GM19324 (cell line): Measurements from ENCODE around the gene IFITM10.
"Not testable (repeated sequence)": the region's sequence is repeated elsewhere in the genome, so short reads cannot be mapped to it uniquely, and the experiment has no call there.

Source experiments
- ATAC-seq: cut with Tn5 transposase; IDR thresholded peaks from one replicate; pipeline ENCODE4 v1.9.1; 2021; ENCODE audit warnings: mild to moderate bottlenecking, moderate library complexity; ENCODE audit not compliant: unreplicated experiment, low FRiP score

Gene IFITM10

DNA sequence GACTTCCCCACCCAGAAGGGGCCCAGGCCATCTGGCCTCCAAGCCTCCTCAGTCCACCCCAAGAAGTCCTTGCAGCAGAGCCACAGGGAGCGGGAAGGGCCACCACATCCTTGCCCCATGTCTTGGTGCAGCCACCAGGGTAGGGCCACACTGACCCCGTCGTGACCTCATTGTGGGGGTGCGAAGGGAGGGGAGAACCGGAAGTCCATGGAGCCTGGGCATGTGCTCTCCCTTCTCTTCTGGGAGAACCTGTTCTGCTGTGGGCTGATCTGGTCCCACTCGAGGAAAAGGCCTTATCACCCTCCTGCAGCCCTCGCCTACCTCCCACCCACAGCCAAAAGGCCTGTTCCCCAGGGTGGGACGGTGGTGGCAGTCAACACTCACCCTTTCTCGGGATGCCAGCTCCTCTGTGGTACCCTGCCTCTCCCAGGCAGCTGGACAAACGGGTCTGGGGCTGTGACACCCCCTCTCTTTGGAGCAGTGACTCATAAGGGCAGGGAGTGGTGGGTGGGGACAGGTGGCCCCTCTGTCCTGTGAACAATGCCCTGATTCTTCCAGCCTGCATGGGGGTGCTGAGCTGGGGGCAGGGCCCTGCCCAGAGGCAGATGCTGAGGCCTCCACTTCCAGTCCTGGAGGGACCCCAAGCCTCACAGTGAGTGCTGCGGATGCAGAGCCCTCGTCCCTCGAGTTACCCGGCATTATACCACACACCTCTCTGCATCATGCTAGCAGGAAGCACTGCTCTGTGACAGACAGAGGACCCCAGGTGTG is 27.9 kb upstream of the IFITM10 start:
- ATAC-seq: no peak

GRCh38 chr11:1777737-1778136 is 27.3 kb upstream of the IFITM10 start:
- ATAC-seq: no peak

GRCh38 chr11:1776944-1777715 is 26.7 kb upstream of the IFITM10 start:
- ATAC-seq: no peak

DNA sequence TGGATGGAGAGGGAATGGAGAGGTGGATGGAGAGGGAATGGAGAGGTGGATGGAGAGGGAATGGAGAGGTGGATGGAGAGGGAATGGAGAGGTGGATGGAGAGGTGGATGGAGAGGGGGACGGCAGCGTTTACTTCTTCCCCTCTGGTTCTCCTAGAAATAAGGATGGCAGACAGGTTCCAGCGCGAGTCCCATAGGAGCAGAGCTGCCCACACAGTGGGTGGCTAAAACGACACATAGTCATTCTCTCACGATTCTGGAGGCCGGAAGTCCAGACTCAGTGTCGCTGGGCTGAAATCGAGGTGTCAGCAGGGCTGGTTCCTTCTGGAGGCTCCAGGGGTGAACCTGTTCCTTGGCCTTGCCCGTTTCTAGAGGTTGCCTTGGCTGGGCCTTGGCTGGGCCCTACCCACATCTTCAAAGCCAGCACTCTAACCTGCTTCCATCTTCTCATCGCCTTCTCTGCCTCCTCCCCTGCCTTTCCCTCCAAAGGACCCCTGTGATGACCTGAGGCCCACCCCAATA is 26.0 kb upstream of the IFITM10 start:
- ATAC-seq: no peak

DNA sequence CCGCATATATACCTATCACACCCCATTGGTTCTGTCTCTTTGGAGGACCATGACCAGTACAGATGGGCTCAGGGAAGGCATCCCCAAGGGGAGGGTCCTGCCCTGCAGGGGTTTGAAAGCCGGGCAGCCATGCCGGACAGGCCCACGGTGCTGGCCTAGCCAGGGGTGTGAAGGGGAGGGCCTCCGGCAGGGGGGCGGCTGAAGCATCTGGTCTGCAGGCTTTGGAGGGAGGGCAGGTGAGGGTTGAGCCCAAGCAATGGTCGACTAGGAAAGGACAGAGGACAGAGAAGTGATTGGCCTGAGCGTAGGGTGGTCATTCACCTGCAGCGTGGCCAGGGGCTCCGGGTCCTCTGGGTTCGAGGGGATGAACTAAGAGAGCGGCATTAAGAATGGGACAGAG is 24.5 kb upstream of the IFITM10 start:
- no peak for ATAC-seq

GRCh38 chr11:1773994-1774550 is 23.7 kb upstream of the IFITM10 start:
- no peak for ATAC-seq

GRCh38 chr11:1773131-1773993 is 23.0 kb upstream of the IFITM10 start:
- no peak for ATAC-seq

GRCh38 chr11:1772270-1773130 is 22.1 kb upstream of the IFITM10 start:
- ATAC-seq: no peak

DNA sequence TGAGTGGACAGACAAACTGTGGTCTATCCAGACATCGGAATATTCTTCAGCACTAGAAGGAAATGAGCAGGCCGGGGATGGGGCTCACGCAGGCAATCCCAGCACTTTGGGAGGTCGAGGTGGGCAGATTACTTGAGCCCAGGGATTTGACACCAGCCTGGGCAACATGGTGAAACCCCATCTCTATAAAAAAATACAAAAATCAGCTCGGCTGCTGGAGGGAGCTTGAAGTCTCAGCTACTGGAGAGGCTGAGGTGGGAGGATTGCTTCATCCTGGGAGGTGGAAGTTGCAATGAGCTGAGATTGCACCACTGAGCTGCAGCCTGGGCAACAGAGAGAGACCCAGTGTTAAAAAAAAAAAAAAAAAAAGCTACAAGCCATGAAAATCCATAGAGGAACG is 21.3 kb upstream of the IFITM10 start:
- ATAC-seq: no peak

GRCh38 chr11:1771273-1771672 is 20.9 kb upstream of the IFITM10 start:
- ATAC-seq: no peak

DNA sequence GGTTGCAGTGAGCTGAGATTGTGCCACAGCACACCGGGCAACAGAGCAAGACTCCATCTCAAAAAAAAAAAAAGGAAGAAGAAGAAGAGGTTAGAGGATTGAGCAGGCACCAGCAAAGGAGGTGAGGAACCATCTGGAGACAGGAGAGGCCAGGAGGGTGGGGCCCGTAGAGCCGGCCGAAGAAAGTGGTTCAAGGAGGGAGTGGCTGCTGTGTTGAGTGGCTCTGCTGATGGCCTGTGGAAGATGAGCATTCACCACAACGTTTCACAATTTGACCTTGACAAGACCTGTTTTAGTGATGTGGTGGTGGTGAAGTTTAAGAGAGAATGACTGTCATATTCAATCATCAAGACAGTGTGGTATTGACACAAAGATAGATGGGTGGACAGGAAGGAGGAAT is 20.1 kb upstream of the IFITM10 start:
- no peak for ATAC-seq

DNA sequence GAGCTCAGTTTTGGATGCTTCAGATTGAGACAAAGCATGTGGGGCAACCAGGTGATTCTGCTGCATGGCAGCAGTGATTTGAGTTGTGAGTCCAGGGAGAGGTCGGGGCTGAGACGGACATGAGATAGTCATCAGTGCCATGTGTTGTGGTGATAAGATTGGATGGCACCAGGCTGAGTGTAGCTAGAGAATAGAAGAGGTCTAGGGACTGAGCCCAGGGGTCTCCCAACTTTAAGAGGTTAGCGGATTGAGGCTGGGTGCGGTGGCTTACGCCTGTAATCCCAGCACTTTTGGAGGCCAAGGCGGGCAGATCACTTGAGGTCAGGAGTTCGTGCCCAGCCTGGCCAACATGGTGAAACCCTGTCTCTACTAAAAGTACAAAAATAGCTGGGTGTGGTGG is 19.7 kb upstream of the IFITM10 start:
- no peak for ATAC-seq

DNA sequence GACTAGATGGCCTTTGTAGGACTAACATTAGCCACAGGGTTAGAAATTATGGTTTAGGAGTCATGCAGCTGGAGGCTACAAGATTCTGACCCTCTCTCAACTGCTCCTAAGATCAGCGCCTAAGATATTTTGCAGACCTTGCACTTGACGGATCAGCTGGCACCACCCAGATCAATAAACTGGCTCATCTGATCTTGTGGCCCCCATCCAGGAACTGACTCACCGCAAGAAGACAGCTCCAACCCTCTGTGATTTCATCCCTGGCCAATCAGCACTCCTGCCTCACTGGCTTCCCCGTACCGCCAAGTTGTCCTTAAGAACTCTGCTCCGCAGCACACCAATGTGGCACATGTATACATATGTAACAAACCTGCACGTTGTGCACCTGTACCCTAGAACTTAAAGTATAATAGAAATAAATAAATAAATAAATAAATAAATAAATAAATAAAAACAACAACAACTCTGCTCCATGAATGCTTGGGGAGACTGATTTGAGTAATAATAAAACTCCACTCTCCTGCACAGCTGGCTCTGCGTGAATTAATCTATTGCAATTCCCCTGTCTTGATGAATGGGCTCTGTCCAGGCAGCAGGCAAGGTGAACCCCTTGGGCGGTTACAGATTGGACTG is 19.0 kb upstream of the IFITM10 start:
- not testable (repeated sequence) for ATAC-seq

DNA sequence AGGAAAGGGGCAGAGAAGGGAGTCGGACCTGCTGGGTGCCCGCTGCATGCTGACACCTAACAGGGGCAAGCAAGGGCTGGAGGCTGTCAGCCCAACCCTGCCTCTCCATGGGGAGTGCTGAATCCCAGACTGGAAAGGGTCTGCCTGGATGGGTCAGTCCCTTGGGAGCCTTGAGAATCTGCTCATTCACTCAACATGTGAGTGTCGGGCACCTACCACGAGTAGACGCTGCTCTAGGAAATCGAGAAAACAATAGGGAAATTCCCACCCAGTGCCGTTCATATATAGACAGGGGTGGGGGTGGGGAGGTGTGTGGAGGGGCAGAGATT is 17.7 kb upstream of the IFITM10 start:
- ATAC-seq: no peak

- no peak for ATAC-seq
Observed at GRCh38 chr11:1767399-1768140, 17.2 kb upstream of the IFITM10 start.

GRCh38 chr11:1766719-1767398 is 16.5 kb upstream of the IFITM10 start:
- no peak for ATAC-seq

GRCh38 chr11:1765871-1766718 is 15.7 kb upstream of the IFITM10 start:
- ATAC-seq: no peak
